K562 treated with DMSO at 1 percent for 12 hours (cell line): ENCODE results near the gene RNF208. TPM values are rescaled to one million over a fixed set of nuclear protein-coding genes. Genes with fewer than 3 reads are reported as not detected.

Experiments
- total RNA-seq: library from RNA; unstranded; fragments of 300-600 nt; gene quantifications from 2 replicates; pipeline ENCODE4 v1.2.3, GENCODE V29; 2022; ENCODE audit not compliant: insufficient read depth

The RNF208 gene
- 7.4 and 10.2 TPM in 2 replicates for total RNA-seq

GRCh38 chr9:137222190-137223077, at the start of gene RNF208:
Gene RNF208, minus strand, starts transcription at chr9:137222240. Its CDS starts 1,028 bp downstream, at chr9:137221212.

GRCh38 chr9:137254624-137255447, 32.8 kb upstream of the RNF208 start, which contains the start of gene NELFB:
Gene NELFB, plus strand, starts transcription at chr9:137255327.

GRCh38 chr9:137251194-137251461, 29.1 kb upstream of the RNF208 start, which contains the start of gene STPG3:
Gene STPG3, plus strand, starts transcription at chr9:137251286. Its CDS starts 1 bp downstream, at chr9:137251287.

GRCh38 chr9:137240841-137241489, 18.9 kb upstream of the RNF208 start, which contains the start of gene TUBB4B:
Gene TUBB4B, plus strand, starts transcription at chr9:137241287. Its CDS starts 74 bp downstream, at chr9:137241361.

GRCh38 chr9:137230705-137231371, 8.8 kb upstream of the RNF208 start, which contains the start of gene SLC34A3:
Gene SLC34A3, plus strand, starts transcription at chr9:137230901. Its CDS starts 802 bp downstream, at chr9:137231703.

GRCh38 chr9:137227054-137227852, 5.2 kb upstream of the RNF208 start, which contains the start of gene RNF224:
Gene RNF224, plus strand, starts transcription at chr9:137227502. Its CDS starts 834 bp downstream, at chr9:137228336.

GRCh38 chr9:137224830-137225694, 3.0 kb upstream of the RNF208 start, which contains the start of gene CYSRT1:
Gene CYSRT1, plus strand, starts transcription at chr9:137225174. Its CDS starts 448 bp downstream, at chr9:137225622.

GRCh38 chr9:137205126-137206069, 16.6 kb downstream of the RNF208 start, which contains the start of the genes NDOR1 and TMEM203:
Gene NDOR1, plus strand, starts transcription at chr9:137205700. Its CDS starts 78 bp downstream, at chr9:137205778.
Gene TMEM203, minus strand, starts transcription at chr9:137205648. Its CDS starts 234 bp downstream, at chr9:137205414.

GRCh38 chr9:137200311-137201204, 21.5 kb downstream of the RNF208 start, which contains the start of gene TPRN:
Gene TPRN, minus strand, starts transcription at chr9:137200741. Its CDS starts 30 bp downstream, at chr9:137200711.

GRCh38 chr9:137188490-137189296, 33.3 kb downstream of the RNF208 start, which contains the start of the genes ANAPC2 and SSNA1:
Gene ANAPC2, minus strand, starts transcription at chr9:137188560. Its CDS starts 28 bp downstream, at chr9:137188532.
Gene SSNA1, plus strand, starts transcription at chr9:137188676. Its CDS starts 51 bp downstream, at chr9:137188727.

Other genes starting within 250 kb of the RNF208 start
- 12.3 and 16.0 TPM in 2 replicates for gene PTGDS, start 244.7 kb downstream of the RNF208 start, total RNA-seq
- gene LCNL1, start 239.2 kb downstream of the RNF208 start, total RNA-seq: not detected in 2 replicates
- 91.4 and 99.8 TPM in 2 replicates for gene PAXX, start 229.8 kb downstream of the RNF208 start, total RNA-seq
- gene CLIC3, start 225.7 kb downstream of the RNF208 start, total RNA-seq: not detected in 2 replicates
- gene ABCA2, start 194.0 kb downstream of the RNF208 start, total RNA-seq: 5.4 and 10.9 TPM in 2 replicates
- gene FUT7, start 190.2 kb downstream of the RNF208 start, total RNA-seq: not detected in 2 replicates
- gene NPDC1, start 176.1 kb downstream of the RNF208 start, total RNA-seq: 1.0 and 4.3 TPM in 2 replicates
- gene ENTPD2, start 168.2 kb downstream of the RNF208 start, total RNA-seq: not detected in 2 replicates
- 17.4 and 28.8 TPM in 2 replicates for gene SAPCD2, start 151.7 kb downstream of the RNF208 start, total RNA-seq
- 5.9 and 8.8 TPM in 2 replicates for gene UAP1L1, start 144.7 kb downstream of the RNF208 start, total RNA-seq
- gene MAN1B1, start 135.3 kb downstream of the RNF208 start, total RNA-seq: 47.0 and 51.4 TPM in 2 replicates
- gene DPP7, start 107.5 kb downstream of the RNF208 start, total RNA-seq: 194 and 200 TPM in 2 replicates
- 0.85 TPM in 1 of 2 replicates, not detected in the other for gene GRIN1, start 83.1 kb downstream of the RNF208 start, total RNA-seq
- not detected in 2 replicates for gene LRRC26, start 52.2 kb downstream of the RNF208 start, total RNA-seq
- not detected in 2 replicates for gene TMEM210, start 50.2 kb downstream of the RNF208 start, total RNA-seq
- gene ANAPC2, start 33.7 kb downstream of the RNF208 start, total RNA-seq: 35.8 and 51.1 TPM in 2 replicates
- gene SSNA1, start 33.6 kb downstream of the RNF208 start, total RNA-seq: 138 and 226 TPM in 2 replicates
- gene TPRN, start 21.5 kb downstream of the RNF208 start, total RNA-seq: 23.4 and 26.9 TPM in 2 replicates
- gene TMEM203, start 16.6 kb downstream of the RNF208 start, total RNA-seq: 54.3 and 56.7 TPM in 2 replicates
- gene NDOR1, start 16.5 kb downstream of the RNF208 start, total RNA-seq: 12.6 and 31.3 TPM in 2 replicates
- 0.98 TPM in 1 of 2 replicates, not detected in the other for gene CYSRT1, start 2.9 kb upstream of the RNF208 start, total RNA-seq
- gene RNF224, start 5.3 kb upstream of the RNF208 start, total RNA-seq: not detected in 2 replicates
- gene SLC34A3, start 8.7 kb upstream of the RNF208 start, total RNA-seq: not detected in 2 replicates
- 804 and 847 TPM in 2 replicates for gene TUBB4B, start 19.0 kb upstream of the RNF208 start, total RNA-seq
- not detected in 2 replicates for gene STPG3, start 29.0 kb upstream of the RNF208 start, total RNA-seq
- 77.5 and 88.0 TPM in 2 replicates for gene NELFB, start 33.1 kb upstream of the RNF208 start, total RNA-seq
- 52.4 and 66.1 TPM in 2 replicates for gene TOR4A, start 55.5 kb upstream of the RNF208 start, total RNA-seq
- gene NRARP, start 80.0 kb upstream of the RNF208 start, total RNA-seq: 15.8 and 25.4 TPM in 2 replicates
- 10.2 and 10.6 TPM in 2 replicates for gene EXD3, start 200.9 kb upstream of the RNF208 start, total RNA-seq
- 1.6 TPM in 2 replicates for gene NOXA1, start 201.2 kb upstream of the RNF208 start, total RNA-seq
- 0.38 TPM in 1 of 2 replicates, not detected in the other for gene ENTPD8, start 219.1 kb upstream of the RNF208 start, total RNA-seq
- 34.2 and 45.7 TPM in 2 replicates for gene NSMF, start 237.1 kb upstream of the RNF208 start, total RNA-seq